Glutamatergic neuron (in vitro differentiated cells): ENCODE measurements around the gene FAIM2. TPM values are rescaled to one million over a fixed set of nuclear protein-coding genes. Genes with fewer than 3 reads are reported as not detected.

ENCODE experiments used
- DNase-seq: peaks from one replicate; pipeline ENCODE4 v3.0.0; 2022
- H3K27ac Mint-ChIP-seq: one replicate; pipeline ENCODE4 v1.8.0; 2020; ENCODE audit warnings: mild to moderate bottlenecking, mixed read lengths, inconsistent platforms; ENCODE audit not compliant: unreplicated experiment
- H3K27me3 Mint-ChIP-seq: one replicate; pipeline ENCODE4 v1.8.0; 2020; ENCODE audit warnings: mild to moderate bottlenecking, moderate library complexity, mixed read lengths, inconsistent platforms; ENCODE audit not compliant: unreplicated experiment
- H3K36me3 Mint-ChIP-seq: one replicate; pipeline ENCODE4 v1.8.0; 2020; ENCODE audit warnings: mild to moderate bottlenecking, mixed read lengths, inconsistent platforms; ENCODE audit not compliant: unreplicated experiment
- H3K4me1 Mint-ChIP-seq: one replicate; pipeline ENCODE4 v1.8.0; 2020; ENCODE audit warnings: mild to moderate bottlenecking, low read depth, mixed read lengths, inconsistent platforms; ENCODE audit not compliant: unreplicated experiment
- H3K4me3 Mint-ChIP-seq: one replicate; pipeline ENCODE4 v1.8.0; 2020; ENCODE audit warnings: mild to moderate bottlenecking, mixed read lengths, inconsistent platforms; ENCODE audit not compliant: unreplicated experiment
- H3K9me3 Mint-ChIP-seq: one replicate; pipeline ENCODE4 v1.8.0; 2020; ENCODE audit warnings: mild to moderate bottlenecking, moderate library complexity, mixed read lengths, inconsistent platforms; ENCODE audit not compliant: unreplicated experiment
- total RNA-seq: library from RNA; stranded (reverse); fragmentation: NEBNext Ultra II Directional; extraction: Animal tissue kit (Norgen Biotek cat#: 25700); gene quantifications from one replicate; pipeline ENCODE4 v1.2.1, GENCODE V29; 2021; ENCODE audit not compliant: unreplicated experiment
- TF ChIP-seq, protein P1 (sequence below): fragments of 200-600 bp; sonication (generic); IDR thresholded peaks from one replicate; pipeline ENCODE4 v1.5.0; 2021; ENCODE audit not compliant: partially characterized antibody, unreplicated experiment

The FAIM2 gene
- total RNA-seq, 1 donor from 2014 or later, result 3.5 TPM

DNA sequence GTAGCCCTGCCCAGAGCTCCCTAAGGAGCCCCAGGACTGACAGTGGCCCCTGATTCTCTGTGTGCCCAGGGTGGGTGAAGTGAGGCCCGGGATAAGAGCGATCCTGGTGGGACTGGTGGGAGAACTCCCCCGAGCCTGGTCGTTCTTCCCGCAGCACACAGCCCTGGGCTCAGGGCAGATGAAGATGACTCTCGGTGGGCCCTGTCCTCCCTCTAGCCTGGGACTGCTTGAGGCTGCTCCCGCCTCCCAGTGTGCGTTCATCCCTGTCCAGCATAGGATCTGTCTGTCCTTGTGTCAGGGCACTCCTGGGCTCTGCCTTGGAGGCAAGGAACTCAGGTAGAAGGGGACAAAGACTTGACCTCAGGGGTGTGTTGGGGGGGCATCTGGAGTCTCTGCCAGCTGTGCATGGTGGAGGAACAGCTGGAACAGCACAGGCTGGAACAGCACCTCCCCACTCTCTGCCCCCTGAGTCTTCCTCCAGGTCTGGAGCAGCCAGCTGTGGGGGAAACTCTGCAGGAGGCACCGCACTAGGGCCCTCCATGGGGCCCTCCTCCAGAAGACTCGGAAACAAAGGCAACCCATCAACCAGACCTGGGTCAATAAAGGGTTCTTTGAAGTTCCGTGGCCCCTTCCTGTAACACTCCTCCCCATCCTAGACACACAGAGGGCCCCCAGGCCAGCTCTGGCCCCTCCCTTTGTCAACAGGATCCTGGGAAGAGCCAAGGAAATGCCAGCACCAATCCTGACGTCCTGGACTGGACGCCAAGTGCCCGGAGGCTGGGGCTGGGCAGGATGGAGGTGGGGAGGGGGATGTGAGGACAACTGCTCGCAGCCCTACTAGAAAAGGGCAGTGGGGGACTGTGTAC lies 15.9 kb downstream of the FAIM2 start:
- TF ChIP-seq, protein P1, sequence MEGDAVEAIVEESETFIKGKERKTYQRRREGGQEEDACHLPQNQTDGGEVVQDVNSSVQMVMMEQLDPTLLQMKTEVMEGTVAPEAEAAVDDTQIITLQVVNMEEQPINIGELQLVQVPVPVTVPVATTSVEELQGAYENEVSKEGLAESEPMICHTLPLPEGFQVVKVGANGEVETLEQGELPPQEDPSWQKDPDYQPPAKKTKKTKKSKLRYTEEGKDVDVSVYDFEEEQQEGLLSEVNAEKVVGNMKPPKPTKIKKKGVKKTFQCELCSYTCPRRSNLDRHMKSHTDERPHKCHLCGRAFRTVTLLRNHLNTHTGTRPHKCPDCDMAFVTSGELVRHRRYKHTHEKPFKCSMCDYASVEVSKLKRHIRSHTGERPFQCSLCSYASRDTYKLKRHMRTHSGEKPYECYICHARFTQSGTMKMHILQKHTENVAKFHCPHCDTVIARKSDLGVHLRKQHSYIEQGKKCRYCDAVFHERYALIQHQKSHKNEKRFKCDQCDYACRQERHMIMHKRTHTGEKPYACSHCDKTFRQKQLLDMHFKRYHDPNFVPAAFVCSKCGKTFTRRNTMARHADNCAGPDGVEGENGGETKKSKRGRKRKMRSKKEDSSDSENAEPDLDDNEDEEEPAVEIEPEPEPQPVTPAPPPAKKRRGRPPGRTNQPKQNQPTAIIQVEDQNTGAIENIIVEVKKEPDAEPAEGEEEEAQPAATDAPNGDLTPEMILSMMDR, result no peak
- no peaks in the 10 kb centered on the region for H3K36me3 Mint-ChIP-seq
- no peak overlapping the region for H3K27ac Mint-ChIP-seq

GRCh38 chr12:49887091-49887490 lies 16.6 kb downstream of the FAIM2 start:
- TF ChIP-seq, protein P1, result no peak
- H3K4me1 Mint-ChIP-seq, result peaks cover 9% of the 10 kb centered on the region
- no peak for DNase-seq
- H3K9me3 Mint-ChIP-seq, result peaks cover 5% of the 10 kb centered on the region
- no peaks in the 10 kb centered on the region for H3K27me3 Mint-ChIP-seq
- no peak overlapping the region for H3K27ac Mint-ChIP-seq
- no peaks in the 10 kb centered on the region for H3K36me3 Mint-ChIP-seq
- H3K4me3 Mint-ChIP-seq, result no peak overlapping the region

More for the DNA sequence above, 15.9 kb downstream of the FAIM2 start:
- Mint-ChIP-seq H3K4me3 (no peak overlapping the region), H3K4me1 (peaks cover 9% of the 10 kb centered on the region), H3K9me3 (peaks cover 5% of the 10 kb centered on the region), H3K27me3 (peaks cover 5% of the 10 kb centered on the region)
- DNase-seq, result no peak

GRCh38 chr12:49885663-49886461 lies 17.8 kb downstream of the FAIM2 start:
- no peak overlapping the region for H3K4me3 Mint-ChIP-seq
- no peaks in the 10 kb centered on the region for H3K36me3 Mint-ChIP-seq
- no peak overlapping the region for H3K27ac Mint-ChIP-seq
- DNase-seq, result no peak
- H3K27me3 Mint-ChIP-seq, result no peaks in the 10 kb centered on the region
- TF ChIP-seq, protein P1, result no peak
- peaks cover 9% of the 10 kb centered on the region for H3K4me1 Mint-ChIP-seq
- H3K9me3 Mint-ChIP-seq, result peaks cover 3% of the 10 kb centered on the region

DNA sequence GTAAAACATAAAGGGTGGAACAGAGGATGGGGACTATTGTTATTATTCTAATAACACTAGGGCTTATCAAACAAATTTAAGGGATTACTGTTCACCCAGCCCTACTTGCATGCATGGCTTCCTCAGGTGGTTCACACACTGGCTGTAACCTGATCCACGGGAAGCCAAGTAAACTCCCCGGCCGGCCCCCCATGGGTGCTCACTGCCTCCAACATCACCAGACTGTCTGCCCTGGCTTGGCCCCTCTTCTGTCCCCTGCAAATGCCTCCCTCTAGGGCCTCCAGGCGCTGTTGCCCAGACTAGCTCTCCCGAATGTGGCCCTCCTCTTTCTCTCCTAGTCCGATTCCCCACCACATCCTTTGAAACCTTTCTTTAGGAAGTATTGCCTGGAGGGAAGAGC lies 18.6 kb downstream of the FAIM2 start:
- no peak for DNase-seq
- H3K27me3 Mint-ChIP-seq, result peaks cover under 1% of the 10 kb centered on the region
- H3K4me3 Mint-ChIP-seq, result no peak overlapping the region
- H3K36me3 Mint-ChIP-seq, result no peaks in the 10 kb centered on the region
- peaks cover 9% of the 10 kb centered on the region for H3K4me1 Mint-ChIP-seq
- TF ChIP-seq, protein P1, result no peak
- H3K27ac Mint-ChIP-seq, result no peak overlapping the region
- peaks cover 3% of the 10 kb centered on the region for H3K9me3 Mint-ChIP-seq
